Heart left ventricle (tissue), 16 donors: Measurements from ENCODE around the gene ACTA1. TPM values are rescaled to one million over a fixed set of nuclear protein-coding genes. Genes with fewer than 3 reads are reported as not detected.

Experiments
- ATAC-seq, 4 donors: fragments of 200-7000 bp; cut with Tn5 transposase; one replicate each; pipeline ENCODE4 v1.9.1; 2020 to 2022; ENCODE audit warnings: moderate library complexity in 4 of 4, mild to moderate bottlenecking in 3 of 4, moderate number of reproducible peaks in 1 of 4
- DNase-seq, 5 donors: peaks; one replicate each; pipeline ENCODE4 v3.0.0-alpha.2; 2020
- H3K27ac ChIP-seq, 12 donors: fragments of 200-600 bp; sonication (generic) in 4 of 12; one replicate each; pipeline versions ENCODE4 v1.5.0 to v1.8.0; 2016 to 2022; ENCODE audit warnings: mild to moderate bottlenecking in 2 of 12
- H3K27me3 ChIP-seq, 9 donors: fragments of 200-600 bp; sonication (generic) in 2 of 9; one replicate each; pipeline versions ENCODE4 v1.5.1 to v1.8.0; 2016 to 2022; ENCODE audit warnings: mild to moderate bottlenecking in 3 of 9
- H3K36me3 ChIP-seq, 9 donors: fragments of 200-600 bp; sonication (generic) in 2 of 9; one replicate each; pipeline versions ENCODE4 v1.5.0 to v1.8.0; 2018 to 2022; ENCODE audit warnings: mild to moderate bottlenecking in 2 of 9
- H3K4me1 ChIP-seq, 12 donors: fragments of 200-600 bp; sonication (generic) in 4 of 12; one replicate each; pipeline versions ENCODE4 v1.5.0 to v1.8.0; 2016 to 2022; ENCODE audit warnings: mild to moderate bottlenecking in 3 of 12
- H3K4me3 ChIP-seq, 12 donors: fragments of 200-600 bp; sonication (generic) in 4 of 12; one replicate each; pipeline versions ENCODE4 v1.5.0 to v1.8.0; 2017 to 2022; ENCODE audit warnings: mild to moderate bottlenecking in 9 of 12, moderate library complexity in 4 of 12
- H3K9me3 ChIP-seq, 12 donors: fragments of 200-600 bp; sonication (generic) in 4 of 12; one replicate each; pipeline versions ENCODE4 v1.5.0 to v1.8.0; 2016 to 2022; ENCODE audit warnings: mild to moderate bottlenecking in 1 of 12
- CTCF ChIP-seq, 12 donors: fragments of 200-600 bp; sonication (generic) in 4 of 12; IDR thresholded peaks; one replicate each; pipeline versions ENCODE4 v1.5.0 to v1.8.0; 2018 to 2022; ENCODE audit warnings: antibody characterized with exemption in 12 of 12, mild to moderate bottlenecking in 5 of 12
- POLR2A ChIP-seq, 2 donors: fragments of 450-650 bp; IDR thresholded peaks; one replicate each; pipeline ENCODE4 v1.6.1; 2017; ENCODE audit warnings: antibody characterized with exemption in 2 of 2, mild to moderate bottlenecking in 2 of 2, moderate library complexity in 2 of 2
- WGBS, 4 donors: extraction: QIAGEN DNeasy Blood & Tissue Kit in 2 of 4; methylation state at CpG; one replicate each; pipeline versions ENCODE4 v1.1.5 to v1.1.7; 2013 to 2018; 5-methylcytosine and 5-hydroxymethylcytosine counted together
- intact Hi-C, 10 donors: fragments of 100-400 bp; cut with DNase I; formaldehyde crosslinking; loops; one replicate each; pipeline versions ENCODE4 v1.11.1 to v1.14.2; 2022
- polyA plus RNA-seq, 2 donors: library from polyadenylated mRNA; stranded (reverse); fragments of 200-250 nt; gene quantifications; one replicate each; pipeline ENCODE4 v1.2.3, GENCODE V29; 2013
- total RNA-seq, 9 donors: library from RNA; depleted of rRNA in 2 of 9; stranded (reverse); fragments of >200 nt in 2 of 9; fragmentation: NEBNext Ultra II Directional in 3 of 9; extraction: Animal tissue kit (Norgen Biotek cat#: 25700) in 3 of 9; gene quantifications; one replicate each; pipeline versions ENCODE4 v1.1.0 to v1.2.4, GENCODE V29; 2016 to 2023
- donor health status: ischemic (EF 13 %, LVEDD 7.1; RV severe dilation, severe dysfunction).
- donor health status: healthy with polysubstance abuse.
- donor health status: DM: no; HTN: yes; CAD: no.
- donor health status: DM: no; HTN: no; CAD: no.
- donor health status: ischemic (EF 25% LVEDD 6.9; RV normal size, moderate dysfunction).
- donor health status: ischemic (EF 25% LVEDD 5.7; RV mildly dilated, moderate dysfunction).
- donor health status: healthy.
- donor health status: DM: yes; HTN: yes; CAD: no.
- donor health status: ischemic (EF 35%, LVEDD 5.7; RV mildly dilated, moderate dysfunction).
- donor health status: nonischemic (EF 11% LVEDD 7.7; RV severe dilation, severe dysfunction).
- donor health status: DM: yes; HTN: yes; CAD: no.
- donor health status: PGD.
- donor health status: ischemic (EF 29% LVEDD 5.4; RV normal size, mild dysfunction).
- donor health status: nonischemic (EF 23%, LVEDD 6.1; RV moderate dilation, normal function).

The ACTA1 gene
- total and polyA plus RNA-seq, 11 donors: 1,926 to 30,941 (median 8,475) TPM

- Histone ChIP-seq H3K9me3 (no peaks in the 10 kb centered on the region), H3K4me3 (peak overlapping the region in 7 of 12 donors; percentile 5 to 42 (median 30)), H3K36me3 (no peaks in the 10 kb centered on the region), H3K4me1 (peaks cover 3 to 51% (median 37%) of the 10 kb centered on the region in 12 donors), H3K27me3 (peaks cover 0 to 47% (median 25%) of the 10 kb centered on the region in 9 donors), H3K27ac (peak overlapping the region; percentile 50 to 98 (median 92))
- TF ChIP-seq POLR2A (IDR thresholded peaks at IDR 0.05): no peak
- TF ChIP-seq CTCF (IDR thresholded peaks at IDR 0.05): no peak
- peak in 3 of 5 donors; percentile 48 to 60 (median 49) for DNase-seq
- WGBS, 4 donors: 31 to 41% (median 35%) methylated on average over 12 to 18 of the region's 18 CpGs
- intact Hi-C loops: loop anchor here in 4 of 10 donors (1.0 to 5.0 kb wide), 6 partner anchors 21 to 42 kb away; partner anchors contain the start of gene ACTA1 (in 2 of the 4)
- peak in 2 of 4 donors; percentile 1 to 14 for ATAC-seq
Measured at GRCh38 chr1:229409616-229410369, 24.1 kb downstream of the ACTA1 start.

- WGBS, 4 donors: 8 to 17% (median 15%) methylated on average over 6 to 8 of the region's 8 CpGs
- peak; percentile 84 to 86 (median 85) for ATAC-seq
- H3K27me3 ChIP-seq: peaks cover 0 to 47% (median 25%) of the 10 kb centered on the region in 9 donors
Measured at GRCh38 chr1:229408458-229409037, 25.3 kb downstream of the ACTA1 start.

GRCh38 chr1:229407206-229408026 is 26.5 kb downstream of the ACTA1 start:
- TF ChIP-seq POLR2A (IDR thresholded peaks at IDR 0.05) (no peak), CTCF (IDR thresholded peaks at IDR 0.05) (no peak)
- no peak for ATAC-seq
- peak overlapping the region in 11 of 12 donors; percentile 19 to 98 (median 91) for H3K27ac ChIP-seq
- no peaks in the 10 kb centered on the region for H3K9me3 ChIP-seq
- DNase-seq: peak in 1 of 5 donors; percentile 39
- WGBS, 4 donors: 6 to 11% (median 7%) methylated on average over 41 to 68 of the region's 68 CpGs
- intact Hi-C loops: loop anchor here in 3 of 10 donors (2.0 to 5.0 kb wide), 3 partner anchors 23 to 35 kb away; partner anchors contain the start of gene ACTA1 (in 1 of the 3)
- H3K36me3 ChIP-seq: no peaks in the 10 kb centered on the region
- peak overlapping the region in 10 of 12 donors; percentile 3 to 44 (median 28) for H3K4me3 ChIP-seq
- peaks cover 0 to 50% (median 25%) of the 10 kb centered on the region in 9 donors for H3K27me3 ChIP-seq
- peaks cover 3 to 51% (median 37%) of the 10 kb centered on the region in 12 donors for H3K4me1 ChIP-seq

More at GRCh38 chr1:229408458-229409037, 25.3 kb downstream of the ACTA1 start:
- TF ChIP-seq POLR2A (IDR thresholded peaks at IDR 0.05) (no peak), CTCF (IDR thresholded peaks at IDR 0.05) (no peak)
- intact Hi-C loops: loop anchor here in 4 of 10 donors (1.0 to 5.0 kb wide), 4 partner anchors 22 to 36 kb away; partner anchors contain the start of gene ACTA1 (in 2 of the 4)
- Histone ChIP-seq H3K9me3 (no peaks in the 10 kb centered on the region), H3K27ac (peak overlapping the region; percentile 32 to 98 (median 92)), H3K4me1 (peaks cover 3 to 51% (median 37%) of the 10 kb centered on the region in 12 donors), H3K4me3 (peak overlapping the region in 7 of 12 donors; percentile 6 to 42 (median 30)), H3K36me3 (no peaks in the 10 kb centered on the region)
- DNase-seq: peak in 4 of 5 donors; percentile 83 to 92 (median 88)
